Adrenal gland (tissue), 5 donors: Measurements from ENCODE around the gene LIMA1.

Experiments used
- POLR2A ChIP-seq, 2 donors: fragments of 450-650 bp; IDR thresholded peaks; one replicate each; pipeline ENCODE4 v1.6.1; 2017; ENCODE audit warnings: antibody characterized with exemption in 2 of 2, mild to moderate bottlenecking in 2 of 2, moderate library complexity in 1 of 2
- TF ChIP-seq, protein P1 (sequence below), 6 experiments: fragments of 450-650 bp in 4 of 6; fragments of 200-600 bp in 2 of 6; sonication (generic) in 1 of 6; IDR thresholded peaks; 1 replicate in 5 of 6; 2 replicates in 1 of 6; pipeline versions ENCODE4 v1.5.1 to v1.8.0; 2016 to 2021; ENCODE audit warnings: antibody characterized with exemption in 6 of 6, mild to moderate bottlenecking in 2 of 6, moderate library complexity in 1 of 6
- donor health status: DM: no; HTN: no; CAD: no.

DNA sequence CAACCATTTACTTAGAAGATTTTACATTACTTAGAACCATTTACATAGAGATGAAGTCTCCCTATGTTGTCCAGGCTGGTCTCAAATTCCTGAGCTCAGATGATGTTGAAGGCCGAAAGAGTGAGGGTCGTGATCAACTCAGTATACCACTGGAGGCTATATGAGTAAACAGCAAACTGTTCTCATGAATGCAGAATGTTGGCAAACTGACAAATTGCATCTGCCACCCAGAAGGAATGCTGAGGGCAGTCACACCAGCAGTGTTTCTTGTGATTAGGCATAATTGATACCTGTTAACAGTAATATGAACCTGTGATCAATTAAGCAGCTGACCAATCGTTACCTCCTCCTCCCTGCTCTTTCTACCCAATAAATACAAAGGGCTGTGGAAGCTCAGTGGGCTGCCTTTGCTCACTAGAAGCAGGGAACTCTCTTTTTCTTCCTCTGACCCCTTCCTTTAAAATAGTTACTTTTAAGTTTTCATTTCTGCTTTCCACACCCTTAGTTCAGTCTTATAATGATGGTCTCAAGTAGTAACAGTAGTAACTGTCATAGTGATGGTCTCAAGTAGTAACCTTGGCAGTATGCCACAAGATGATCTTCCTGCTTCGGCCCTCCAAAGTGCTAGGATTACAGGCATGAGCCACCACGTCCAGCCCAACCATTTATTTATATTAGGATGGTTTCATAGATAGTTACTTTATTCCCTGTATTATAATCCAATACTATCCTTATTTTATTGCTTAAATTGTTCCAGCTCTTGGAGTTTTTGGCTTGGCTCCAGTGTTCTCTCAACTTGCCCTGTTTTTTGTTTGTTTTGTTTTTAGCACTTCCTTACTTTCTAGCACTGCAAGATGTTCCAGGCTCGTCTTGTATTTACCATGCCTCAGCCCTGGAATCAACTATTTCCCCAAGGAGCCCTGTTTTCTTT, 25.8 kb downstream of the LIMA1 start:
- TF ChIP-seq, protein P1, sequence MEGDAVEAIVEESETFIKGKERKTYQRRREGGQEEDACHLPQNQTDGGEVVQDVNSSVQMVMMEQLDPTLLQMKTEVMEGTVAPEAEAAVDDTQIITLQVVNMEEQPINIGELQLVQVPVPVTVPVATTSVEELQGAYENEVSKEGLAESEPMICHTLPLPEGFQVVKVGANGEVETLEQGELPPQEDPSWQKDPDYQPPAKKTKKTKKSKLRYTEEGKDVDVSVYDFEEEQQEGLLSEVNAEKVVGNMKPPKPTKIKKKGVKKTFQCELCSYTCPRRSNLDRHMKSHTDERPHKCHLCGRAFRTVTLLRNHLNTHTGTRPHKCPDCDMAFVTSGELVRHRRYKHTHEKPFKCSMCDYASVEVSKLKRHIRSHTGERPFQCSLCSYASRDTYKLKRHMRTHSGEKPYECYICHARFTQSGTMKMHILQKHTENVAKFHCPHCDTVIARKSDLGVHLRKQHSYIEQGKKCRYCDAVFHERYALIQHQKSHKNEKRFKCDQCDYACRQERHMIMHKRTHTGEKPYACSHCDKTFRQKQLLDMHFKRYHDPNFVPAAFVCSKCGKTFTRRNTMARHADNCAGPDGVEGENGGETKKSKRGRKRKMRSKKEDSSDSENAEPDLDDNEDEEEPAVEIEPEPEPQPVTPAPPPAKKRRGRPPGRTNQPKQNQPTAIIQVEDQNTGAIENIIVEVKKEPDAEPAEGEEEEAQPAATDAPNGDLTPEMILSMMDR (IDR thresholded peaks at IDR 0.05) = no peak
- no peak for TF ChIP-seq POLR2A (IDR thresholded peaks at IDR 0.05)
